ENCODE data around the gene OLIG2. TPM values are rescaled to one million over a fixed set of nuclear protein-coding genes. Genes with fewer than 3 reads are reported as not detected.

OLIG2 gene
- total RNA-seq, 1 experiment from 2014 or later: not detected

GRCh38 chr21:33037501-33037900 is 11.8 kb downstream of the OLIG2 start:
- POLR2A ChIA-PET: no interaction called here
- no peaks in the 10 kb centered on the region for H3K9me2 ChIP-seq (ENCODE audit: insufficient read depth)
- H3K4me1 ChIP-seq (ENCODE audit: control insufficient read depth in 1 of 2, insufficient read depth in 2 of 2, low read length in 2 of 2): peaks cover under 1 to 13% of the 10 kb centered on the region in 2 experiments
- H4K20me1 ChIP-seq (ENCODE audit: insufficient read depth): no peaks in the 10 kb centered on the region
- ATAC-seq: no peak
- RAD21 ChIA-PET (ENCODE audit: low non-redundant PET in 1 of 2, low total read pairs in 2 of 2, uncharacterized antibody in 2 of 2, unreplicated experiment in 2 of 2): no interaction called here
- peaks cover 7% of the 10 kb centered on the region; the same call in 1 of the 2 replicates for H3K27me3 ChIP-seq (ENCODE audit: insufficient read depth, low read length)
- intact Hi-C loops (cut with micrococcal nuclease): no loop called here
- H3K27ac ChIP-seq (ENCODE audit: low read depth, low read length): no peak overlapping the region
- CTCF ChIA-PET: no interaction called here
- no peak for DNase-seq (ENCODE audit: low read depth, low spot score)
- TF ChIP-seq ZFX (IDR thresholded peaks at IDR 0.05) (no peak), REST (IDR thresholded peaks at IDR 0.05; ENCODE audit: low read depth) (no peak), POLR2A (IDR thresholded peaks at IDR 0.05; ENCODE audit: borderline replicate concordance, extremely low read depth, insufficient read depth, insufficient read length) (no peak), TCF7L2 (IDR thresholded peaks at IDR 0.05; ENCODE audit: borderline replicate concordance, extremely low read depth, insufficient read depth, insufficient read length) (no peak), SIN3A (IDR thresholded peaks at IDR 0.05; ENCODE audit: low read depth) (no peak), SRF (IDR thresholded peaks at IDR 0.05; ENCODE audit: low read depth) (no peak), CTCF (IDR thresholded peaks at IDR 0.05 in 2 of 3, conservative IDR thresholded peaks at IDR 0.05 in 1 of 3; ENCODE audit: borderline replicate concordance in 1 of 3, insufficient read depth in 1 of 3, low read depth in 2 of 3, low read length in 2 of 3) (no peak), CBX3 (IDR thresholded peaks at IDR 0.05; ENCODE audit: low read depth) (no peak), ELF1 (IDR thresholded peaks at IDR 0.05; ENCODE audit: borderline replicate concordance, low read depth) (no peak), FOSL1 (IDR thresholded peaks at IDR 0.05; ENCODE audit: low read depth) (no peak), SP1 (IDR thresholded peaks at IDR 0.05; ENCODE audit: low read depth) (no peak), YY1 (IDR thresholded peaks at IDR 0.05; ENCODE audit: extremely low read depth, insufficient replicate concordance, low read depth, low read length) (no peak), EGR1 (IDR thresholded peaks at IDR 0.05; ENCODE audit: low read depth) (no peak), EZH2 (IDR thresholded peaks at IDR 0.05) (no peak), ZNF274 (IDR thresholded peaks at IDR 0.05; ENCODE audit: low read depth, low read length) (no peak)
- TF ChIP-seq, protein P1, sequence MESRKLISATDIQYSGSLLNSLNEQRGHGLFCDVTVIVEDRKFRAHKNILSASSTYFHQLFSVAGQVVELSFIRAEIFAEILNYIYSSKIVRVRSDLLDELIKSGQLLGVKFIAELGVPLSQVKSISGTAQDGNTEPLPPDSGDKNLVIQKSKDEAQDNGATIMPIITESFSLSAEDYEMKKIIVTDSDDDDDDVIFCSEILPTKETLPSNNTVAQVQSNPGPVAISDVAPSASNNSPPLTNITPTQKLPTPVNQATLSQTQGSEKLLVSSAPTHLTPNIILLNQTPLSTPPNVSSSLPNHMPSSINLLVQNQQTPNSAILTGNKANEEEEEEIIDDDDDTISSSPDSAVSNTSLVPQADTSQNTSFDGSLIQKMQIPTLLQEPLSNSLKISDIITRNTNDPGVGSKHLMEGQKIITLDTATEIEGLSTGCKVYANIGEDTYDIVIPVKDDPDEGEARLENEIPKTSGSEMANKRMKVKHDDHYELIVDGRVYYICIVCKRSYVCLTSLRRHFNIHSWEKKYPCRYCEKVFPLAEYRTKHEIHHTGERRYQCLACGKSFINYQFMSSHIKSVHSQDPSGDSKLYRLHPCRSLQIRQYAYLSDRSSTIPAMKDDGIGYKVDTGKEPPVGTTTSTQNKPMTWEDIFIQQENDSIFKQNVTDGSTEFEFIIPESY (IDR thresholded peaks at IDR 0.05; ENCODE audit: extremely low read depth, insufficient replicate concordance, low read length): no peak
- no peaks in the 10 kb centered on the region for H3K79me2 ChIP-seq (ENCODE audit: insufficient read depth, low read length)
- no peak overlapping the region for H3K4me3 ChIP-seq (replicated peaks in 1 of 2; ENCODE audit: low read depth in 1 of 2, low read length in 2 of 2)
- H3K36me3 ChIP-seq (ENCODE audit: control insufficient read depth in 1 of 2, insufficient read depth in 2 of 2, low read length in 2 of 2): no peaks in the 10 kb centered on the region
- no peaks in the 10 kb centered on the region for H3K9me3 ChIP-seq (ENCODE audit: control insufficient read depth in 1 of 2, insufficient read depth in 1 of 2, low read depth in 1 of 2, low read length in 2 of 2)
- BruUV-seq (replicated peaks): no TSS peak
- H3K9ac ChIP-seq (ENCODE audit: low read length): no peak overlapping the region
- H3K4me2 ChIP-seq (ENCODE audit: low read length): no peak overlapping the region
- H2AFZ ChIP-seq (ENCODE audit: low read depth, low read length, poor library complexity, severe bottlenecking): no peak overlapping the region
